Germinal center (tissue), 1 donor: ENCODE results near the gene CORO2B.

ENCODE experiments used
- DNase-seq: peaks from one replicate; pipeline ENCODE4 v3.0.0; 2012; ENCODE audit warnings: mixed read lengths, low spot score

Gene CORO2B

GRCh38 chr15:68609629-68610028 is 30.8 kb downstream of the CORO2B start:
- no peak for DNase-seq

- no peak for DNase-seq
These were observed 32.0 kb downstream of the CORO2B start for GRCh38 chr15:68610825-68611224.

- DNase-seq: no peak
These were observed 33.7 kb downstream of the CORO2B start for GRCh38 chr15:68612503-68612902.

GRCh38 chr15:68612979-68613740 is 34.4 kb downstream of the CORO2B start:
- peak; percentile 56 for DNase-seq

- no peak for DNase-seq
These were observed 35.7 kb downstream of the CORO2B start for GRCh38 chr15:68614286-68615035.

- no peak for DNase-seq
These were observed 36.5 kb downstream of the CORO2B start for GRCh38 chr15:68615301-68615700.

GRCh38 chr15:68615811-68616210 is 37.0 kb downstream of the CORO2B start:
- DNase-seq: no peak

GRCh38 chr15:68616397-68616796 is 37.6 kb downstream of the CORO2B start:
- no peak for DNase-seq

GRCh38 chr15:68617001-68617400 is 38.2 kb downstream of the CORO2B start:
- no peak for DNase-seq

- DNase-seq: no peak
These were observed 39.0 kb downstream of the CORO2B start for GRCh38 chr15:68617777-68618176.

- DNase-seq: no peak
These were observed 39.6 kb downstream of the CORO2B start for GRCh38 chr15:68618394-68618793.

- DNase-seq: no peak
These were observed 40.3 kb downstream of the CORO2B start for GRCh38 chr15:68618908-68619698.

- no peak for DNase-seq
These were observed 42.1 kb downstream of the CORO2B start for GRCh38 chr15:68620721-68621527.

GRCh38 chr15:68621535-68621934 is 42.7 kb downstream of the CORO2B start:
- DNase-seq: no peak

- DNase-seq: no peak
These were observed 44.6 kb downstream of the CORO2B start for GRCh38 chr15:68623301-68623892.

- no peak for DNase-seq
These were observed 47.1 kb downstream of the CORO2B start for GRCh38 chr15:68625853-68626252.

- DNase-seq: no peak
These were observed 47.5 kb downstream of the CORO2B start for GRCh38 chr15:68626283-68626682.

GRCh38 chr15:68626739-68627138 is 47.9 kb downstream of the CORO2B start:
- DNase-seq: no peak

- no peak for DNase-seq
These were observed 48.7 kb downstream of the CORO2B start for GRCh38 chr15:68627476-68627875.

- DNase-seq: no peak
These were observed 49.2 kb downstream of the CORO2B start for GRCh38 chr15:68627995-68628394.

GRCh38 chr15:68629519-68630210 is 50.9 kb downstream of the CORO2B start:
- DNase-seq: no peak
